Type B pancreatic cell (in vitro differentiated cells): Measurements from ENCODE around the gene C5orf15. TPM values are rescaled to one million over a fixed set of nuclear protein-coding genes. Genes with fewer than 3 reads are reported as not detected.

Source experiments
- DNase-seq: peaks from one replicate; pipeline ENCODE4 v3.0.0; 2021; ENCODE audit warnings: mixed read lengths; ENCODE audit not compliant: unreplicated experiment; ENCODE audit errors: extremely low spot score
- H3K27ac Mint-ChIP-seq: 2 replicates; pipeline ENCODE4 v1.8.0; 2021; ENCODE audit warnings: mild to moderate bottlenecking, mixed read lengths
- H3K27me3 Mint-ChIP-seq: 2 replicates; pipeline ENCODE4 v1.8.0; 2021; ENCODE audit warnings: mixed read lengths
- H3K36me3 Mint-ChIP-seq: 2 replicates; pipeline ENCODE4 v1.8.0; 2021; ENCODE audit warnings: mixed read lengths
- H3K4me1 Mint-ChIP-seq: one replicate; pipeline ENCODE4 v1.8.0; 2021; ENCODE audit warnings: mixed read lengths; ENCODE audit not compliant: unreplicated experiment
- H3K4me3 Mint-ChIP-seq: 2 replicates; pipeline ENCODE4 v1.8.0; 2021; ENCODE audit warnings: mild to moderate bottlenecking, mixed read lengths
- H3K9me3 Mint-ChIP-seq: 2 replicates; pipeline ENCODE4 v1.8.0; 2021; ENCODE audit warnings: mixed read lengths
- total RNA-seq: library from RNA; stranded (reverse); gene quantifications from 2 replicates; pipeline ENCODE4 v1.2.1, GENCODE V29; 2021; ENCODE audit warnings: low replicate concordance
- TF ChIP-seq, protein P1 (sequence below): fragments of 200-600 bp; sonication (generic); conservative IDR thresholded peaks from 2 replicates; pipeline ENCODE4 v1.5.0; 2021; ENCODE audit warnings: antibody characterized with exemption, mild to moderate bottlenecking

Gene C5orf15
- total RNA-seq, 1 donor from 2014 or later = 47.2 TPM

DNA sequence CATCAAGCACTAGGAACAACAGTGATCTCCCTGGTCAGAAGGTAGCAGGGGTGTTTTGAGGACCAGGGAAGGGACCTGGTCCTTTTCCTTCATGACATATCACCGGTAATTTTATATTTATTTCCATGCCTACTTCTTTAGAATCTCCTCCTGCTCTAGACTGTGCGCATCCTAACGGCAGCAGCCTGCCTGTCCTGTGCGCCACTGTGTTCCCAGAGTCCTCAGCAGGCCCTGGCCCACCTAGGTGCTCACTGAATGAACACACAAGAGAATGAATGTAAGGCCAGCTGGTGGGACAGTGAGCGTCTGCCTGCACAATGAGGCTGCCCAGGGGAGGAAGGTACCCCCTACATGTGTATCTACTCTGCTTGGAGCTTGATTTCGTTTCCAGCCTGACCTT, 51.5 kb downstream of the C5orf15 start:
- Mint-ChIP-seq H3K36me3 (no peaks in the 10 kb centered on the region), H3K4me3 (no peak overlapping the region), H3K4me1 (peaks cover 13% of the 10 kb centered on the region), H3K9me3 (no peaks in the 10 kb centered on the region), H3K27ac (no peak overlapping the region), H3K27me3 (peaks cover 20% of the 10 kb centered on the region)
- TF ChIP-seq, protein P1, sequence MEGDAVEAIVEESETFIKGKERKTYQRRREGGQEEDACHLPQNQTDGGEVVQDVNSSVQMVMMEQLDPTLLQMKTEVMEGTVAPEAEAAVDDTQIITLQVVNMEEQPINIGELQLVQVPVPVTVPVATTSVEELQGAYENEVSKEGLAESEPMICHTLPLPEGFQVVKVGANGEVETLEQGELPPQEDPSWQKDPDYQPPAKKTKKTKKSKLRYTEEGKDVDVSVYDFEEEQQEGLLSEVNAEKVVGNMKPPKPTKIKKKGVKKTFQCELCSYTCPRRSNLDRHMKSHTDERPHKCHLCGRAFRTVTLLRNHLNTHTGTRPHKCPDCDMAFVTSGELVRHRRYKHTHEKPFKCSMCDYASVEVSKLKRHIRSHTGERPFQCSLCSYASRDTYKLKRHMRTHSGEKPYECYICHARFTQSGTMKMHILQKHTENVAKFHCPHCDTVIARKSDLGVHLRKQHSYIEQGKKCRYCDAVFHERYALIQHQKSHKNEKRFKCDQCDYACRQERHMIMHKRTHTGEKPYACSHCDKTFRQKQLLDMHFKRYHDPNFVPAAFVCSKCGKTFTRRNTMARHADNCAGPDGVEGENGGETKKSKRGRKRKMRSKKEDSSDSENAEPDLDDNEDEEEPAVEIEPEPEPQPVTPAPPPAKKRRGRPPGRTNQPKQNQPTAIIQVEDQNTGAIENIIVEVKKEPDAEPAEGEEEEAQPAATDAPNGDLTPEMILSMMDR = no peak
- no peak for DNase-seq

DNA sequence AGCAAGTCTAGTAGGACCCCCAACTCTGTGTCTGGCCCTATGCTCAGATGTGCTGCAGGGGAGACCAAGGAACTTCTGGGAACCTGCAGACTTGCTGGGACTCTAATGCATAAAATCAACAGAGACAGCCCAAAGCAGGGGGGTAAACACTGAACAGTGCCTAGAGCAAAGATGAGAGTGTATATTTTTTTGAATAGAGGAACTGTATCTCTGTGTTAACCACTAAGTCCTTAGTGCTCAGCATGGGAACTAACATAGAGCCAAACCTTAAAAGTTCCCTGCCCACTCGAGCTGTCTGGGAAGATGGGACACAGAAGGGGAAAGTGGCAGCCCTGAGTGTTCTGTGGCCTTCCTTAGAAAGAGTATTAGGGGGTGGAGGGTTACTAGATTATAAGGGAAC, 51.9 kb downstream of the C5orf15 start:
- Mint-ChIP-seq H3K36me3 (no peaks in the 10 kb centered on the region), H3K4me1 (peaks cover 12% of the 10 kb centered on the region), H3K9me3 (no peaks in the 10 kb centered on the region)

GRCh38 chr5:133914434-133914833, 54.0 kb downstream of the C5orf15 start:
- no peak for DNase-seq
- Mint-ChIP-seq H3K36me3 (no peaks in the 10 kb centered on the region), H3K27me3 (peaks cover 22% of the 10 kb centered on the region), H3K9me3 (no peaks in the 10 kb centered on the region), H3K4me1 (peaks cover 12% of the 10 kb centered on the region), H3K27ac (no peak overlapping the region), H3K4me3 (no peak overlapping the region)
- TF ChIP-seq, protein P1 = no peak

More for the DNA sequence above, 51.9 kb downstream of the C5orf15 start:
- H3K4me3 Mint-ChIP-seq = no peak overlapping the region
- TF ChIP-seq, protein P1 = no peak
- H3K27me3 Mint-ChIP-seq = peaks cover 20% of the 10 kb centered on the region
- H3K27ac Mint-ChIP-seq = no peak overlapping the region
- no peak for DNase-seq

- peaks cover 29% of the 10 kb centered on the region for H3K27me3 Mint-ChIP-seq
- no peak overlapping the region for H3K4me3 Mint-ChIP-seq
- TF ChIP-seq, protein P1 = no peak
- H3K4me1 Mint-ChIP-seq = peaks cover 12% of the 10 kb centered on the region
- DNase-seq = no peak
- H3K9me3 Mint-ChIP-seq = no peaks in the 10 kb centered on the region
- no peaks in the 10 kb centered on the region for H3K36me3 Mint-ChIP-seq
- H3K27ac Mint-ChIP-seq = no peak overlapping the region
Measured at GRCh38 chr5:133913413-133914155, 54.8 kb downstream of the C5orf15 start.

DNA sequence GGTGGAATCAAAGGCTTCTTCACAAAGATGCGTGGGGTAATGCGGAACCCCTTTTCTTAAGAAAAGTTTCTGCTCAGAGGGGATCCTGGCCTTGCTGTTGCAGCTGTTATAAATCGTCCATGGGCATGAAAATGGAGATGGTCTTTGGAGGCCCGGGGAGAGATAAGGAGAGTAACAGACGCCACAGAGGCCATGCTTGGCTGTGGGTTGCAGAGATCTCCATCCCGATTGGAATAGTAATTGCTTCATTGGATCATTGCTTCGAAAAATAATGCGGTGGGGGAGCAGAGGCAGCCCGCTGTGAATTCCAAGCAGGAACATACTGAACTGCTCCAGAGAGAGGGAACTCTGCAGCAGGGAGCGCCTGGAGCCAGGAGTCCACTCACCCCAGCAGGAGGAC, 55.5 kb downstream of the C5orf15 start:
- no peaks in the 10 kb centered on the region for H3K36me3 Mint-ChIP-seq

More for the DNA sequence above, 55.5 kb downstream of the C5orf15 start:
- H3K4me1 Mint-ChIP-seq = peaks cover 7% of the 10 kb centered on the region
- H3K4me3 Mint-ChIP-seq = no peak overlapping the region
- TF ChIP-seq, protein P1 = no peak
- no peak overlapping the region for H3K27ac Mint-ChIP-seq
- peaks cover 26% of the 10 kb centered on the region for H3K27me3 Mint-ChIP-seq
- no peaks in the 10 kb centered on the region for H3K9me3 Mint-ChIP-seq
- no peak for DNase-seq
